Esophagus squamous epithelium (tissue), 4 donors: ENCODE measurements around the gene LPP.

Experiments used
- CTCF ChIP-seq, 6 experiments: fragments of 450-650 bp in 4 of 6; fragments of 200-600 bp in 2 of 6; sonication (generic) in 2 of 6; IDR thresholded peaks; one replicate each; pipeline ENCODE4 v1.5.1; 2016 to 2019; ENCODE audit warnings: antibody characterized with exemption in 6 of 6, mild to moderate bottlenecking in 4 of 6, moderate library complexity in 4 of 6
- POLR2A ChIP-seq, 4 donors: fragments of 450-650 bp; IDR thresholded peaks; one replicate each; pipeline ENCODE4 v1.6.1; 2017; ENCODE audit warnings: antibody characterized with exemption in 4 of 4, mild to moderate bottlenecking in 4 of 4, moderate library complexity in 3 of 4

GRCh38 chr3:188729422-188729821 lies 575.5 kb downstream of the LPP start:
- TF ChIP-seq CTCF (IDR thresholded peaks at IDR 0.05) (no peak), POLR2A (IDR thresholded peaks at IDR 0.05) (no peak)
